Parathyroid adenoma (tissue), 2 donors: ENCODE measurements around the gene PIP4P1.

Experiments used
- H2AFZ ChIP-seq: fragments of 300-600 bp; sonication (generic); one replicate; pipeline ENCODE4 v1.7.0; 2017; ENCODE audit warnings: antibody characterized with exemption, mild to moderate bottlenecking
- H3K27ac ChIP-seq: fragments of 300-600 bp; sonication (generic); one replicate; pipeline ENCODE4 v1.7.0; 2017
- H3K27me3 ChIP-seq: fragments of 300-600 bp; sonication (generic); one replicate; pipeline ENCODE4 v1.7.0; 2017; ENCODE audit warnings: low read length; ENCODE audit not compliant: control insufficient read depth, insufficient read depth
- H3K36me3 ChIP-seq: fragments of 300-600 bp; sonication (generic); one replicate; pipeline ENCODE4 v1.7.0; 2017; ENCODE audit warnings: low read length; ENCODE audit not compliant: control insufficient read depth, insufficient read depth
- H3K4me1 ChIP-seq: fragments of 300-600 bp; sonication (generic); one replicate; pipeline ENCODE4 v1.7.0; 2017; ENCODE audit warnings: control low read depth
- H3K4me2 ChIP-seq: fragments of 300-600 bp; sonication (generic); one replicate; pipeline ENCODE4 v1.7.0; 2017; ENCODE audit warnings: low read length
- H3K4me3 ChIP-seq: fragments of 300-600 bp; sonication (generic); one replicate; pipeline ENCODE4 v1.7.0; 2017; ENCODE audit warnings: low read depth, low read length
- H3K79me2 ChIP-seq: fragments of 300-600 bp; sonication (generic); one replicate; pipeline ENCODE4 v1.7.0; 2017; ENCODE audit warnings: control low read depth
- H3K9ac ChIP-seq: fragments of 300-600 bp; sonication (generic); one replicate; pipeline ENCODE4 v1.7.0; 2017; ENCODE audit warnings: mild to moderate bottlenecking
- H3K9me3 ChIP-seq: fragments of 300-600 bp; sonication (generic); one replicate; pipeline ENCODE4 v1.7.0; 2017; ENCODE audit warnings: low read length; ENCODE audit not compliant: control insufficient read depth
- TF ChIP-seq, protein P1 (sequence below): fragments of 300-600 bp; sonication (generic); IDR thresholded peaks from one replicate; pipeline ENCODE4 v1.7.0; 2017; ENCODE audit warnings: antibody characterized with exemption, mild to moderate bottlenecking
- donor health status: primary hyperparathyroidism.

PIP4P1 gene

DNA sequence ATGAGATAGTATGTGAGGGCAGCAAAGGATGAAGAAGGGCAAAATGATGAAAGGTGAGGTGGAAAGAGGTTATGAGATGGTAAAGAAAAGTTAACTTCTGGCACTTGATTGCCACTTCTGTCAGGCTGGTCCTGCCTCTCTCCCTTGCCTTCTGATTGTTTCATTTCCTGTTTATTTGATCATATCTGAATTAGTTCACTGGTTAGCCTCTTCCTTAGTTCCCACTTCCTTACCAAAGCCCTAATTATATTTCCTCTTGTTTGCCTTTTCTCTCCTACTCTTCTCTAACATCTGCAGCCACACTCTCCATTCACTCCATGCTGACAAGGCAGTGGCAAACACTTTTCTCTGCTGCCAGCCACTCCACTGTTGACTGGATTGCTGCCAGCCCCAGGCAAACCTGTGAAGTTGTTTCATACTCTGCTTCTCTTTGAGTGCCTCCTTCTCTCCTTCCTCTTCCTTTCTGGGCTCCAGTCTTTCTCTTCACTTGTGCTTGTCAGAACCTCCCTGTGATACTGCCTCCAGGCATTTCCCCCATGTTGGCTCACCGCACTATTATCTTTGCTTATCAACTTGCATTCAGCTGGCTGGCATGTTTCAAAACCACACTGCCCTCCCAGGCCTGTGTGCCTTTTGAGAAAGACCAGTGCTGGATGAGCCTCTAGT lies 16.1 kb upstream of the PIP4P1 start:
- H3K27me3 ChIP-seq = no peaks in the 10 kb centered on the region
- H3K4me3 ChIP-seq = no peak overlapping the region
- no peaks in the 10 kb centered on the region for H3K36me3 ChIP-seq
- H2AFZ ChIP-seq = peak overlapping the region; percentile 45
- H3K9me3 ChIP-seq = no peaks in the 10 kb centered on the region
- no peaks in the 10 kb centered on the region for H3K79me2 ChIP-seq
- no peak overlapping the region for H3K27ac ChIP-seq
- H3K4me2 ChIP-seq = peak overlapping the region; percentile 0
- peaks cover 3% of the 10 kb centered on the region for H3K4me1 ChIP-seq
- no peak overlapping the region for H3K9ac ChIP-seq
- TF ChIP-seq, protein P1, sequence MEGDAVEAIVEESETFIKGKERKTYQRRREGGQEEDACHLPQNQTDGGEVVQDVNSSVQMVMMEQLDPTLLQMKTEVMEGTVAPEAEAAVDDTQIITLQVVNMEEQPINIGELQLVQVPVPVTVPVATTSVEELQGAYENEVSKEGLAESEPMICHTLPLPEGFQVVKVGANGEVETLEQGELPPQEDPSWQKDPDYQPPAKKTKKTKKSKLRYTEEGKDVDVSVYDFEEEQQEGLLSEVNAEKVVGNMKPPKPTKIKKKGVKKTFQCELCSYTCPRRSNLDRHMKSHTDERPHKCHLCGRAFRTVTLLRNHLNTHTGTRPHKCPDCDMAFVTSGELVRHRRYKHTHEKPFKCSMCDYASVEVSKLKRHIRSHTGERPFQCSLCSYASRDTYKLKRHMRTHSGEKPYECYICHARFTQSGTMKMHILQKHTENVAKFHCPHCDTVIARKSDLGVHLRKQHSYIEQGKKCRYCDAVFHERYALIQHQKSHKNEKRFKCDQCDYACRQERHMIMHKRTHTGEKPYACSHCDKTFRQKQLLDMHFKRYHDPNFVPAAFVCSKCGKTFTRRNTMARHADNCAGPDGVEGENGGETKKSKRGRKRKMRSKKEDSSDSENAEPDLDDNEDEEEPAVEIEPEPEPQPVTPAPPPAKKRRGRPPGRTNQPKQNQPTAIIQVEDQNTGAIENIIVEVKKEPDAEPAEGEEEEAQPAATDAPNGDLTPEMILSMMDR = no peak

DNA sequence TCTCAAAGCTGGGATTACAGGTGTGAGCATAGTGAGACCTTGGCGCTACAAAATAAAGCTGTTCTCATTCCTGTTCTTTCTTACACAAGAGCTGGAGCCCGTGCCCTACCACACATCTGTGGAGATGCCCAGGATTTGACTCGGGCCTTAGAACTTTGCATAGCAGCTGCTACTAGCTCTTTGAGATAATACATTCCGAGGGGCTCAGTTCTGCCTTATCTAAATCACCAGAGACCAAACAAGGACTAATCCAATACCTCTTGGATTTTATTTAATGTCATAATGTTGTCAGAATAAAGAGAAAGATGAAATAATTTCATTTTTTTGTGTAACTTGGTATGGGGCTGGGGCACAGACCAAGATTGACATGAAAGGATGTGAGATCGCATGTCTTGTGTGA lies 15.5 kb upstream of the PIP4P1 start:
- Histone ChIP-seq H3K9ac (no peak overlapping the region), H3K4me3 (no peak overlapping the region), H3K9me3 (no peaks in the 10 kb centered on the region), H3K36me3 (no peaks in the 10 kb centered on the region), H3K27ac (no peak overlapping the region), H3K79me2 (no peaks in the 10 kb centered on the region), H3K4me2 (no peak overlapping the region), H3K4me1 (peaks cover 3% of the 10 kb centered on the region), H2AFZ (no peak overlapping the region), H3K27me3 (no peaks in the 10 kb centered on the region)
- TF ChIP-seq, protein P1 = no peak

DNA sequence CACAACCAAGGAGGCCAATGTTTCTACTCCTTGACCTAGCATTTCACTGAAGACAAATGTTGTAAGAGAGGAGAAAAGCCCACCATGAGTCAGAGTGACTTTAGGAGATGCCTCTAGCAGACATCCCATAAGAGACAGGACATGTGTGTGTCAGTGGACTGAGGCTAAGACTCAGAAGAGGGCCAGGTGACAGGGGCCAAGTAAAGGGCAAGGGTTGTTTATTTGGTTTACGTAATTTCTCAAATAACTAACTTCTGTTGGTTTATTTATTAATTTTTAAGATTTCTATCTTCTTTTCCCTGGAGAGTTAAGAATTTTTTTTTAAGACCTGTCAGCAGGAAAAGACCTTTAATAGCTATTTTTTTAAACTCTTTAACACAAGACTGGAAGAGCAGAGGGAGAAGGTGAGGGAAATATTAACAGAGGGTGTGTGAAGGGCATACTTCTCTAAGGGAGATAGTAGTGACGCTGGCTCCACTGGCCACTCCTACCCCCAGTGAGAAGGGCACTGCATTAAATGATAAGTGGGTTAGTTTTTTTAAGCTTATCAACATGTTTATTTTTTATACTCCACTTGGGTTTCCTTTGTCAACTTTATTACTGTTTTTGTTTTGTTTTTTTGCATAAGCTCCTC lies 11.4 kb upstream of the PIP4P1 start:
- Histone ChIP-seq H3K4me2 (no peak overlapping the region), H3K4me1 (peaks cover 5% of the 10 kb centered on the region), H3K27me3 (no peaks in the 10 kb centered on the region), H3K36me3 (no peaks in the 10 kb centered on the region), H3K9ac (no peak overlapping the region), H3K27ac (no peak overlapping the region), H3K4me3 (no peak overlapping the region), H3K9me3 (no peaks in the 10 kb centered on the region), H3K79me2 (no peaks in the 10 kb centered on the region), H2AFZ (no peak overlapping the region)
- TF ChIP-seq, protein P1 = no peak

DNA sequence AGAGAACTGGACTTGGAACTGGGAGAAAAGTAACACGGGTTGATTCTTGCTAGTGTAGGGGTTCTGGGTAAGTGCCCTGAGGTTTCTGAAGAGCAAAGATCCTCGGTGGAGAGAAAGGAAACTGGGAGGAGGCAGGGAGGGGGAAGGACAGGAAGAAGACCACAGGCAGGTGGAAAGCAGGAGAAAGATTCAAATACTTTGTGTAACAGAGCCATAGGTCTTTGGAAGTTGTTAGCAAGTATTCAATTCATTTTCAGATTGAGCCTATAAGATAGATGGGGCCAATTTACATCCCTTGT lies 9.3 kb upstream of the PIP4P1 start:
- TF ChIP-seq, protein P1 = no peak
- Histone ChIP-seq H2AFZ (peak overlapping the region; percentile 92), H3K4me3 (peak overlapping the region; percentile 67), H3K4me1 (peaks cover 3% of the 10 kb centered on the region), H3K9me3 (no peaks in the 10 kb centered on the region), H3K27me3 (no peaks in the 10 kb centered on the region), H3K4me2 (peak overlapping the region; percentile 79), H3K79me2 (no peaks in the 10 kb centered on the region), H3K9ac (no peak overlapping the region), H3K36me3 (no peaks in the 10 kb centered on the region), H3K27ac (peak overlapping the region; percentile 75)
